Body of pancreas (tissue), 4 donors: Measurements from ENCODE around the gene GSTP1.

Source experiments
- CTCF ChIP-seq, 7 experiments: fragments of 450-650 bp in 4 of 7; fragments of 200-600 bp in 3 of 7; sonication (generic) in 3 of 7; IDR thresholded peaks; one replicate each; pipeline ENCODE4 v1.5.1; 2016 to 2019; ENCODE audit warnings: antibody characterized with exemption in 7 of 7
- POLR2A ChIP-seq, 3 donors: fragments of 450-650 bp; IDR thresholded peaks; one replicate each; pipeline ENCODE4 v1.6.1; 2016; ENCODE audit warnings: antibody characterized with exemption in 3 of 3, mild to moderate bottlenecking in 2 of 3

- TF ChIP-seq CTCF (IDR thresholded peaks at IDR 0.05) (no peak), POLR2A (IDR thresholded peaks at IDR 0.05) (no peak)
Observed at GRCh38 chr11:67542971-67543370, 40.6 kb upstream of the GSTP1 start.
